Astrocyte (in vitro differentiated cells and primary cell): ENCODE measurements around the gene DDX46.
A peak's percentile ranks its signal among the peaks of the same experiment; 100 is the strongest.

ENCODE experiments used
- CTCF ChIP-seq: IDR thresholded peaks from 2 replicates; pipeline ENCODE4 v1.5.1; 2011; ENCODE audit warnings: low read depth, mild to moderate bottlenecking, inconsistent platforms, low read length, moderate library complexity; ENCODE audit not compliant: insufficient read depth
- EZH2 ChIP-seq: IDR thresholded peaks from 2 replicates; pipeline ENCODE4 v1.6.1; 2012; ENCODE audit warnings: mild to moderate bottlenecking, low read length, inconsistent platforms; ENCODE audit not compliant: insufficient read depth

- TF ChIP-seq CTCF (peak; percentile 63), EZH2 (no peak)
Measured at GRCh38 chr5:134851307-134851923, 92.8 kb downstream of the DDX46 start.
